DOHH2 (cell line): ENCODE data around the gene DENND1A.
"Not testable (repeated sequence)": the region's sequence is repeated elsewhere in the genome, so short reads cannot be mapped to it uniquely, and the experiment has no call there.

Experiments used
- H3F3A ChIP-seq: fragments of 200-600 bp; sonication (generic), shearing (Covaris generic); 2 replicates; pipeline ENCODE4 v1.6.0; 2016; ENCODE audit warnings: antibody characterized with exemption, mild to moderate bottlenecking; ENCODE audit not compliant: control insufficient read depth, insufficient read depth
- H3K27ac ChIP-seq: fragments of 200-600 bp; sonication (generic); 2 replicates; pipeline ENCODE4 v1.5.1; 2014; ENCODE audit warnings: low read depth, mild to moderate bottlenecking, low read length, moderate library complexity
- H3K27me3 ChIP-seq: fragments of 200-600 bp; sonication (generic); 2 replicates; pipeline ENCODE4 v1.6.1; 2014; ENCODE audit warnings: mild to moderate bottlenecking, low read length, mixed read lengths; ENCODE audit not compliant: control insufficient read depth
- H3K36me3 ChIP-seq: fragments of 200-600 bp; sonication (generic); 2 replicates; pipeline ENCODE4 v1.6.1; 2014; ENCODE audit warnings: mild to moderate bottlenecking, low read length, moderate library complexity, mixed read lengths; ENCODE audit not compliant: control insufficient read depth
- H3K4me1 ChIP-seq: fragments of 200-600 bp; sonication (generic); 2 replicates; pipeline ENCODE4 v1.6.1; 2014; ENCODE audit warnings: mild to moderate bottlenecking, low read length, mixed read lengths; ENCODE audit not compliant: control insufficient read depth
- H3K4me2 ChIP-seq: fragments of 200-600 bp; sonication (generic); 2 replicates; pipeline ENCODE4 v1.6.0; 2014; ENCODE audit warnings: mild to moderate bottlenecking, low read length, moderate library complexity
- H3K4me3 ChIP-seq: fragments of 200-600 bp; sonication (generic); 2 replicates; pipeline ENCODE4 v1.5.1; 2014; ENCODE audit warnings: mild to moderate bottlenecking, low read length, mixed read lengths
- H3K79me2 ChIP-seq: fragments of 200-600 bp; sonication (generic); 2 replicates; pipeline ENCODE4 v1.6.1; 2014; ENCODE audit warnings: mild to moderate bottlenecking, low read length, mixed read lengths; ENCODE audit not compliant: control insufficient read depth
- H3K9me2 ChIP-seq: fragments of 200-600 bp; sonication (generic); replicated peaks from 2 replicates; pipeline ENCODE4 v1.6.1; 2014; ENCODE audit warnings: mild to moderate bottlenecking, low read length, mixed read lengths; ENCODE audit not compliant: control insufficient read depth
- H3K9me3 ChIP-seq: fragments of 200-600 bp; sonication (generic); 2 replicates; pipeline ENCODE4 v1.6.1; 2014; ENCODE audit warnings: antibody characterized with exemption, low read length, mixed read lengths; ENCODE audit not compliant: control insufficient read depth, insufficient read depth
- H4K20me1 ChIP-seq: fragments of 200-600 bp; sonication (generic); 2 replicates; pipeline ENCODE4 v1.6.0; 2014; ENCODE audit warnings: low read depth, mild to moderate bottlenecking, antibody characterized with exemption, low read length, moderate library complexity; ENCODE audit not compliant: control insufficient read depth, insufficient read depth
- EZH2phosphoT487 ChIP-seq: fragments of 200-600 bp; sonication (generic); IDR thresholded peaks from 2 replicates; pipeline ENCODE4 v1.6.1; 2017; ENCODE audit warnings: borderline replicate concordance, mild to moderate bottlenecking, antibody characterized with exemption, low read length, moderate library complexity, mixed read lengths
- TF ChIP-seq, protein P1 (sequence below): fragments of 200-600 bp; sonication (generic); IDR thresholded peaks from one replicate; pipeline ENCODE4 v1.5.1; 2014; ENCODE audit warnings: antibody characterized with exemption, mild to moderate bottlenecking, low read depth, low read length; ENCODE audit not compliant: poor library complexity, severe bottlenecking

Gene DENND1A

DNA sequence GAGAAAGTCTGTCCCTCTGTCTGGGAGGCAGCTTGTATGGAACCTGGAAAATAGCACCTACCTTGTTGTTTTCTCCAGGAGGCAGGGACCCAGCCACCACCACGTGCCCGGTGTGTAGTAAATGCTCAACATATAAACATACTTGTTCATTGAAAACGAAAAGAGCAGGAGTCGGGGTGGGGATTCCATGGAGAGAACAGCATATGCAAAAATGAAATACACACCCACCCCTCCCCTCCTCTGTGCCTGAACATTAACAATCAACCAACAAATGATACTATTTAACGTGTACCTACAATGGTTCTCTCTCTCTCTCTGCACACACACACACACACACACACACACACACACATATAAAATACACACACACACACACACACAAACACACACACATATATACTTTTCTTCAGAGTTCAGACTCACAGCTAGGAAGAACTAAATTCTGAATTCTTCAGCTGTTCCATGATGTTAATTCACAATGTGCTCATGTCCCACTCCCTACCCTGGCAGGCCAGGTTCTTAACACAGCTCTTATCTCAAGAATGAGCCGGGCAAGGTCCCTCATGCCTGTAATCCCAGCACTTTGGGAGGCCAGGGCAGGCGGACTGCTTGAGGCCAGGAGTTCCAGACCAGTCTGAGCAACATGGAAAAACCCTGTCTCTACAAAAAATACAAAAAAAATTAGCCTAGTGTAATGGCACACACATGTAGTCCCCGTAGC lies 16.3 kb upstream of the DENND1A start:
- Histone ChIP-seq H3K36me3 (no peaks in the 10 kb centered on the region), H3K9me3 (no peaks in the 10 kb centered on the region), H3K9me2 (no peaks in the 10 kb centered on the region), H3K4me2 (no peak overlapping the region), H3K79me2 (no peaks in the 10 kb centered on the region), H3K4me1 (no peaks in the 10 kb centered on the region), H3K27me3 (no peaks in the 10 kb centered on the region), H3K27ac (no peak overlapping the region), H4K20me1 (no peaks in the 10 kb centered on the region), H3K4me3 (no peak overlapping the region), H3F3A (no peaks in the 10 kb centered on the region)
- TF ChIP-seq, protein P1, sequence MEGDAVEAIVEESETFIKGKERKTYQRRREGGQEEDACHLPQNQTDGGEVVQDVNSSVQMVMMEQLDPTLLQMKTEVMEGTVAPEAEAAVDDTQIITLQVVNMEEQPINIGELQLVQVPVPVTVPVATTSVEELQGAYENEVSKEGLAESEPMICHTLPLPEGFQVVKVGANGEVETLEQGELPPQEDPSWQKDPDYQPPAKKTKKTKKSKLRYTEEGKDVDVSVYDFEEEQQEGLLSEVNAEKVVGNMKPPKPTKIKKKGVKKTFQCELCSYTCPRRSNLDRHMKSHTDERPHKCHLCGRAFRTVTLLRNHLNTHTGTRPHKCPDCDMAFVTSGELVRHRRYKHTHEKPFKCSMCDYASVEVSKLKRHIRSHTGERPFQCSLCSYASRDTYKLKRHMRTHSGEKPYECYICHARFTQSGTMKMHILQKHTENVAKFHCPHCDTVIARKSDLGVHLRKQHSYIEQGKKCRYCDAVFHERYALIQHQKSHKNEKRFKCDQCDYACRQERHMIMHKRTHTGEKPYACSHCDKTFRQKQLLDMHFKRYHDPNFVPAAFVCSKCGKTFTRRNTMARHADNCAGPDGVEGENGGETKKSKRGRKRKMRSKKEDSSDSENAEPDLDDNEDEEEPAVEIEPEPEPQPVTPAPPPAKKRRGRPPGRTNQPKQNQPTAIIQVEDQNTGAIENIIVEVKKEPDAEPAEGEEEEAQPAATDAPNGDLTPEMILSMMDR, result no peak
- no peak for TF ChIP-seq EZH2phosphoT487

DNA sequence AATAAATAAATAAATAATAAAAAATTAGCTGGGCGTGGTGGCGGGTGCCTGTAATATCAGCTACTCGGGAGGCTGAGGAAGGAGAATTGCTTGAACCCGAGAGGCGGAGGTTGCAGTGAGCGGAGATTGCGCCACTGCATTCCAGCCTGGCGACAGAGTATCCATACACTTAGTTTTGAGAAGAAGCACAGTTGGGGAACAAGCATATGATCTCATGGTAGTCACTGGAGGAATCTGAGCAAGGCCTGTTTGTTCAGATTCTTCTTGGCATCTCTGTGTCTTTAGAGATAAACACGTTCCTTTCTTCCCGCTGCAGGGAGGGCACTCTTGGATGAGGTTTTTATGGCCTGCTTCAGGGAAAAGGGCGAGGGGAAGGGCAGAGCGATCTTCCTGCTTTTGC lies 15.6 kb upstream of the DENND1A start:
- Histone ChIP-seq H3K27ac (no peak overlapping the region), H3K9me2 (no peaks in the 10 kb centered on the region), H3K79me2 (no peaks in the 10 kb centered on the region), H3K36me3 (no peaks in the 10 kb centered on the region), H3K4me1 (no peaks in the 10 kb centered on the region), H3K4me3 (no peak overlapping the region), H3K27me3 (no peaks in the 10 kb centered on the region), H3F3A (no peaks in the 10 kb centered on the region), H4K20me1 (no peaks in the 10 kb centered on the region), H3K9me3 (no peaks in the 10 kb centered on the region), H3K4me2 (no peak overlapping the region)
- TF ChIP-seq, protein P1, result no peak
- no peak for TF ChIP-seq EZH2phosphoT487

DNA sequence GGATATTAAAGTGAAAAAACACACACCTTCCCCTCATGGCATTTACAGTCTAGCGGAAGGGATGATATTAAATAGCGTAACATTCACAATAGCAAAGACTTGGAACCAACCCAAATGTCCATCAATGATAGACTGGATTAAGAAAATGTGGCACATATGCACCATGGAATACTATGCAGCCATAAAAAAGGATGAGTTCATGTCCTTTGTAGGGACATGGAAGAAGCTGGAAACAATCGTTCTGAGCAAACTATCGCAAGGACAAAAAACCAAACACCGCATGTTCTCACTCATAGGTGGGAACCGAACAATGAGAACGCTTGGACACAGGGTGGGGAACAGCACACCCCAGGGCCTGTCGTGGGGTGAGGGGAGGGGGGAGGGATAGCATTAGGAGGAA lies 14.5 kb upstream of the DENND1A start:
- H4K20me1 ChIP-seq, H3K27me3 ChIP-seq, H3K79me2 ChIP-seq, H3K9me3 ChIP-seq, H3K4me1 ChIP-seq, H3K36me3 ChIP-seq, H3K4me2 ChIP-seq, H3K4me3 ChIP-seq, H3K9me2 ChIP-seq, H3F3A ChIP-seq, H3K27ac ChIP-seq: not testable (repeated sequence)

DNA sequence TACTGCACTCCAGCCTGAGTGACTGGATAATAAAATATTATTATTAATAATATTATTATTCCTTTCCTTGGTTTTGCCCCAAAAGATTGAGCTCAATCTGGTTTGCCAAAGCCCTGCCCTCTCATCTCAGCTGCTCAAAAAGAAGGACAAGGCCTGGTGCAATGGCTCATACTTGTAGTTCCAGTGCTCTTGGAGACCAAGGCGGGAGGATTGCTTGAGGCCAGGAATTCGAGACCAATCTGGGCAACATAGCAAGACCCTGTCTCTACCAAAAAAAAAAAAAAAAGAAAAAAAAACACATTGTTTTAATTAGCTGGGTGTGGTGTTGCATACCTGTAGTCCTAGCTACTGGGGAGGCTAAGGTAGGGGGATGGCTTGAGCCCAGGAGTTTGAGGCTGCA lies 13.7 kb upstream of the DENND1A start:
- no peaks in the 10 kb centered on the region for H3F3A ChIP-seq
- no peaks in the 10 kb centered on the region for H3K4me1 ChIP-seq
- no peaks in the 10 kb centered on the region for H4K20me1 ChIP-seq
- no peaks in the 10 kb centered on the region for H3K9me3 ChIP-seq
- no peak overlapping the region for H3K4me2 ChIP-seq
- TF ChIP-seq, protein P1, result no peak
- TF ChIP-seq EZH2phosphoT487, result no peak
- H3K4me3 ChIP-seq, result no peak overlapping the region
- H3K27me3 ChIP-seq, result no peaks in the 10 kb centered on the region
- no peaks in the 10 kb centered on the region for H3K9me2 ChIP-seq
- H3K36me3 ChIP-seq, result no peaks in the 10 kb centered on the region
- H3K79me2 ChIP-seq, result no peaks in the 10 kb centered on the region
- no peak overlapping the region for H3K27ac ChIP-seq
